GM21447 (cell line): ENCODE data around the gene SLC5A4.

Experiments
- ATAC-seq: cut with Tn5 transposase; IDR thresholded peaks from one replicate; pipeline ENCODE4 v1.9.1; 2021; ENCODE audit not compliant: unreplicated experiment

Gene SLC5A4

DNA sequence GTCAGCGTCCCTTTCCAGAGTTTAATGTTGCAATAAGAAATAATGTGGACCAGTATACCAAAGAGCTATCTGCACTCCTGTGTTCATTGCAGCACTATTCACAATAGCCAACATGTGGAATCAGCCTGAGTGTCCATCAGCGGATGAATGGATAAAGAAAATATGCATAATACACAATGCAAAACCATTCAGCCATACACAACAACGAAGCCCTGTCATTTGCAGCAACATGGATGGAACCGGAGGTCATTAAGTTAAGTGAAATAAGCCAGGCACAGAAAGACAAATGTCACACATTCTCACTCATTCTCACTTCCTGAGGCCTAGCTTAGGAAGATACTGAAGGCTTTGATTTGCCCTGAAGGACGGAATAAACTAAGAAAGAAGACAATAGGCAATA lies 22.1 kb downstream of the SLC5A4 start:
- ATAC-seq = no peak

DNA sequence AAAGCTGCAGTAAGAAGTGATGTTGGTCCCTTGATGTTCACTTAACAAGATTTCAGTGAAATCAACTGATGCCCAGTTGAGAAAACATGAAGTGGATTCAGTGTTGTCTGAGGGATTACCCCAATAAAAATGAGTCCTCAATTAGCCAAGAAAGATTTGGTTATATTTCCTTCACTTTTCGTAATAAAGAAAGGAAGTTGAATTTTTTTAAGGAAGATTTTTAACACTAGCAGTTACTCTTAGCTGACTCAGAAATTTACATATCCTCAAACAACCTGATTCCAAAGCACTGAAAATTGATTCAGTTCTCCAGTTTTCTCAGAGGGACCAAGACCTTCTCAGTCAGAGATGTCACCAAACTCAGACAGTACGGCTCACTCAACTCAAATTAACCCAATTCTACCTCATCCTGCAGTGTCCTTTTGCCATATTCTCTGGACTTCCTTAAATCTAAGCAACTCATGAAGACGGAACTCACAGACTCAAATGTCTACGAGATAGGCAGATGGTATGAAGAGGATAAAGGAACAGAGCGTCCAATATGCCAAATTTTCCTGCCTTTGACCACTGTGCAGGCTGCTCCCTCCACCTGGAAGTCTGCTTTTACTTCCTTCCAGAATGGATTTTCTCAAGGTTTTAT lies 22.8 kb downstream of the SLC5A4 start:
- ATAC-seq = no peak

DNA sequence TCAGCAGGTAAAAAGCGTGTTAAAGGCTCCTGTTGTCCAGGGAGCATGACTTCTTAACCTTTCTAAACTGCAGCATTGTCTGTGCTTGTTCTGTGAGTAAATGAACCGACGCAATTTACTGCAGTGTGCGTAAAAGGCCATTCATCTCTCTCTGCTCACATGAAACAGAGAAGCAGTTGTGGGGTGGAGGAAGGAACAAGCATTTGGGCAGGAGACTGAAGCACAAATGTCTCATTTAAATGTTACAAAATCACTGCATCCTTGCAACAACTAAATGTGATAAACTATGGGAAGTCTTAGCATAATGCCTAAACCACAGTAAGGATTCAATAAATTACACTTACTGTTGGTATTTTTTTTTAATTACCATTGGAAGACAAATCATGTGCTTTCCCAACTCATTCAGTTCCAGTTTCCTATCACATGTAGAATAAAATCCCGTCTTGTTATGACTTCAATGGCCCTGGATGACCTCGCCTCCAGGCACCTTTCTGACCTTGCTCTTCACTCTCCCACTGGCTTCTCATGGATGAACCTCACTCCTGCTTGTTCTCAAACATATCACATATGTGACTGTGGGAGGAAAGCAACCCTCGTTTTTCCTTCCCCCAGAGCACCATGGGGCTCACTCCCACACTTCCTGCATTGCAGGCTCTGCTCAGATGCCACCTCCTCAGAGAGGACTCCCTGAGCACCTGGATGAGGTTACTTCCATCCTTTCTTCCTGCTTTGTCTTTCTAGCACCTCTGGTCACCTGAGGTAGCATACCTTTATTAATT lies 28.6 kb downstream of the SLC5A4 start:
- no peak for ATAC-seq

GRCh38 chr22:32222991-32223390 lies 32.2 kb downstream of the SLC5A4 start:
- ATAC-seq = no peak

GRCh38 chr22:32219026-32219425 lies 36.1 kb downstream of the SLC5A4 start:
- ATAC-seq = no peak

GRCh38 chr22:32218470-32218869 lies 36.7 kb downstream of the SLC5A4 start:
- no peak for ATAC-seq

- ATAC-seq = no peak
These were observed 37.7 kb downstream of the SLC5A4 start for GRCh38 chr22:32217465-32217864.

- ATAC-seq = no peak
These were observed 38.2 kb downstream of the SLC5A4 start for GRCh38 chr22:32216911-32217310.

DNA sequence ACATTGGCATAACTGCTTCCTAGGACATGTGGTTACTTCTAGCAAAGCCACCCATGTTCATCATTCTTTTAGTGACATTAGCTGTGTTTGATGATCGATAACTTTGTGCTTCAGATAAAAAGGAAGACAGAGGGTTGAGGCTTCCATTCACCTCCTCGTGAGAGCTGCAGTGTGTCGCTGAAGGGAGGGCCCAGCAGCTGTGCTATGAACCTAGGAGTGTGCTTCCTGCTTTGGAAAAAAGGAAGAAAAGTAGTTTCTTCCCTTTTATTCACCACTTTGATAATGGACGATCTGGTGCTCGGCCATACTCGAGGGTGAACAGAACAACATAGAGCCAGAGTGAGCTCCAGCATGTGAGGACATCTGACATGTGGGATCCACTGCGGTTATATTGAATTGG lies 44.1 kb downstream of the SLC5A4 start:
- ATAC-seq = no peak

- no peak for ATAC-seq
These were observed 46.5 kb downstream of the SLC5A4 start for GRCh38 chr22:32208681-32209080.

- ATAC-seq = no peak
These were observed 47.1 kb downstream of the SLC5A4 start for GRCh38 chr22:32207971-32208480.

DNA sequence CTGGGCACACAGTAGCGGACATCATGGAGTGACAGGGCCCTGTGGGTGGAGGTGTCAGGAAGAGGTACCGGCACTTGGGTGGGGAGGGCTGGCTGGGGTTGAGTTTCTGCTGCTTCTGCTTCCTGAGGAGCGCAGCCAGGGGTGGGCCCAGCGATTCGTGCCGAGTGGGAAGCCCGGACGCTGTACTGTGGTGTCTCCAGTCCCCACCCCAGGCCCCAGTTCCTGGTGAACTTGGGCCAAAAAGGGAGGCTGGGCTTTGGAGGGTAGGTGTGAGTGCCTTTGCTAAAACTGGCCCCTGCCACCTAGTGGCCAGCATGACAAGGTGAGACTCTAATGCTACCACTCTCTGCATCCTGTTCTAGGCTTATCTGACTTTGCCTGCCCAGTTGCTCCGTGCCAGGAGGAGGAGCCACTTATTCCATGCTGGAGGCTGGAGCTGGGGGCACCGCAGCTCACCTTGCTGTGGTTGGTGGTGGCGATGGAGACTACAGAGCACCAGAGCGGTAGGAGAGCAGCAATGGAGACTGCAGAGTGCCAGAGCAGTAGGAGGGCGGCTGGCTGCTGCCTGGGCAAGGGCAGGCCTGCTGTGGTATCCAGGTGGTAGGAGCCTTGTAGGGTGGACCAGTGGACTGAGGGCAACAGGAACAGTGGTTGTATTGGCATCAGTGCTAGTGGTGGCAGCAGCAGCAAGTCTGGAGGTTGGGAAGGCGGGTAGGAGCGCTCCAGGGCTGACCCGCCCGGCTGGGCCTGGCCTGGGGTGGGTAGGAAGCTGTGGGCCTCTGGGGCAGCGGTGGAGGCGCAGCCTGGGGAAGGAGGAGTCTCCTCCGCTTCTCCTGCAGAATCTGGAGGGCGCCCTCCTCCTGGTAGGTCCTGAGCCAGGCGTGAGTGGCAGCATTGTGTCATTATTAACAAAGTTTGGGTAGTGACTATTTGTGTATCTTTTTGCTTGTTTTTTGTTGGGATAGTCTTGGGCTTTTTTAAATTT lies 48.1 kb downstream of the SLC5A4 start:
- no peak for ATAC-seq

- no peak for ATAC-seq
These were observed 49.0 kb downstream of the SLC5A4 start for GRCh38 chr22:32205974-32206773.

DNA sequence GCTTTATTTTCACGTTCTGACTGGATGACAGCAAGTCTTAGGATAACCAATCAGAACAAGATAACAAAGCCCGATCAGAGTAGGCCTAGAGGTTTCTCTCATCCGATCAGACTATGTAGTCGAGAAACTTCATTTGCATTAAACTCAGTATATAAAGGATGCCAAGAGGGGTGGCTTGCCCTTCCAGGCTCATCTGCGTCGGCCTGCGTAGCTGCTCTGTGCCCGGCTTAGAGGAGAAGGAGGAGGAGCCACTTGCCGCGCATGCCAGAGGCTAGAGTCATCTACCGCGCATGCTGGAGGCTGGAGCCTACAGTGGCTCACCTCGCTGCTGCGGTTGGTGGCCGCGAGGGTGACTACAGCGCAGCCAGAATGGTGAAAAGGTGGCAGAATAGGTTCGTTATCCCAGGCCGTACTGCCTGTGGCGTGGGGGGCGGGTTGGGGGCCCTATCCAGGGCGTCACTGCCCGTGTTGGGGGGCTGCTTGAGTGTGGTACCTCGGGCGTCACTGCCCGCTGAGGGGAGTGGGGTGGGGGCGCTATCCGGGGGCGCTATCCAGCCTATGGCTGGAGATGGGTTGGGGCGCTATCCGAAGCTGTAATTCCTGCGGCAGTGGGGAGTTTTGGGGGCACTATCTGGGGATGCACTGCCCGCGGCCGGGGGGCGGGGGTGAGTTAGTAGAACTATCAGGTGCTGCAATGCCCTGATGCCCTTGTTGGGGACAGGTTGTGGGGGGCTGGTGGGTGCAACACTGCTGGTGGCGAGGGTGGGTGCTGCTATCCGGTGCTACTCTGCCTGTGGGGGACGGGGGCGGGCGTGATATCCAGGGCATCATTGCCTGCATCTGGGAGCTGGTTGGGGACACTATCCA lies 50.1 kb downstream of the SLC5A4 start, which contains the start of gene RFPL2:
RFPL2 (minus strand) TSS at position 218 of the 867 bp plus-strand sequence. CDS start 2,622 bp downstream, outside the sequence.
- no peak for ATAC-seq

DNA sequence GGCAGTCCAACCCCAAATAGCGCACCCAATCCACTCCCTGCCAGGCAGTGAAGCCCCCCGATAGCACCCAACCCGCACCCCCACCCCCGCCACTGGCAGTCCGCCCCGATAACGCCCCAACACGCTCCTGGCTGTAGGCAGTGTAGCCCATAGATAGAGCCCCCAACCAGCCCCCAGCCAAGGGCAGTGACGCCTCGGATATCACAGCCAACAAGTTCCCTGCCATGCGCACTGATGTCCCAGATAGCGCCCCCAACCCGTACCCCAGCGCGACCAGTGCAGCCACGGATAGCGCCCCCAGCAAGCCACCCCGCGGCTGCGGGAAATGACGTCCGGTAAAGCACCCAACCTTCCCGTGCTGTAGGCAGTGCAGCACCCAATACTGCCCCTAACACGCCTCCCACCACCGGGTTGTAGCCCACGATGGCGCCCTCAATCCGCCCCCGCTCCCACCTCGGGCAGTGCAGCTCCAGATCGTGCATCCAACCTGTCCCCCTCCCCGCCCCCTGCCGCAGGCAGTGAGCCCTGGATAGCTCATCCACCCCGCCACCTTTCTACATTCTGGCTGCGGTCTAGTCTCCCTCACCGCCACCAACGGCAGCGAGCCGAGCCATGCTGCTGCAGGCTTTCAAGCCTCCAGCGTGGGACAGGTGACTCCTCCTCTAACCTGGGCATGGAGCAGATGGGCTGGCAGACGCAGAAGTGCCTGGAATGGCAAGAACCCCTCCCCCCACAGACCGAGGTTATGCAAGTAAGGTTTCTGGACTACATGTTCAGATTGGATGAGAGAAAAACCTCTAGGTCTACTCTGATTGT lies 50.9 kb downstream of the SLC5A4 start:
- ATAC-seq = no peak

- no peak for ATAC-seq
These were observed 51.7 kb downstream of the SLC5A4 start for GRCh38 chr22:32203181-32204039.

- no peak for ATAC-seq
These were observed 52.5 kb downstream of the SLC5A4 start for GRCh38 chr22:32202539-32203180.
